Fibroblast of skin of left quadriceps (primary cell): Measurements from ENCODE around the gene TNFAIP8.

Source experiments
- DNase-seq, 2 experiments: peaks; one replicate each; pipeline ENCODE4 v3.0.0-alpha.2; 2013; ENCODE audit warnings: low read depth in 2 of 2

Gene TNFAIP8

GRCh38 chr5:119355685-119356611 is at the start of gene TNFAIP8:
Gene TNFAIP8, plus strand, starts transcription at chr5:119356019. Its CDS starts 72 bp downstream, at chr5:119356091.
- no peak for DNase-seq

GRCh38 chr5:119307170-119307569 is 48.6 kb upstream of the TNFAIP8 start:
- no peak for DNase-seq

- no peak for DNase-seq
These were observed 46.5 kb upstream of the TNFAIP8 start for GRCh38 chr5:119309326-119309725.

GRCh38 chr5:119311688-119312087 is 44.1 kb upstream of the TNFAIP8 start:
- no peak for DNase-seq

- no peak for DNase-seq
These were observed 43.4 kb upstream of the TNFAIP8 start for GRCh38 chr5:119312403-119312802.

GRCh38 chr5:119313197-119313596 is 42.6 kb upstream of the TNFAIP8 start:
- no peak for DNase-seq

- no peak for DNase-seq
These were observed 41.9 kb upstream of the TNFAIP8 start for GRCh38 chr5:119313658-119314605.

GRCh38 chr5:119315516-119315949 is 40.3 kb upstream of the TNFAIP8 start:
- DNase-seq: no peak

- DNase-seq: no peak
These were observed 39.7 kb upstream of the TNFAIP8 start for GRCh38 chr5:119316086-119316485.

- no peak for DNase-seq
These were observed 38.9 kb upstream of the TNFAIP8 start for GRCh38 chr5:119316906-119317305.

GRCh38 chr5:119318256-119318894 is 37.4 kb upstream of the TNFAIP8 start:
- no peak for DNase-seq

GRCh38 chr5:119319401-119319800 is 36.4 kb upstream of the TNFAIP8 start:
- DNase-seq: no peak

- DNase-seq: no peak
These were observed 35.9 kb upstream of the TNFAIP8 start for GRCh38 chr5:119319890-119320289.

GRCh38 chr5:119321569-119322311 is 34.1 kb upstream of the TNFAIP8 start:
- DNase-seq: no peak

GRCh38 chr5:119322312-119322947 is 33.4 kb upstream of the TNFAIP8 start:
- DNase-seq: no peak

- no peak for DNase-seq
These were observed 32.8 kb upstream of the TNFAIP8 start for GRCh38 chr5:119322948-119323537.

- no peak for DNase-seq
These were observed 32.2 kb upstream of the TNFAIP8 start for GRCh38 chr5:119323601-119324000.

- DNase-seq: no peak
These were observed 31.0 kb upstream of the TNFAIP8 start for GRCh38 chr5:119324842-119325241.

- peak in 1 of 2 experiments; percentile 29 for DNase-seq
These were observed 28.8 kb upstream of the TNFAIP8 start for GRCh38 chr5:119327018-119327417.
